Aorta (tissue), 5 donors: ENCODE measurements around the gene HAGHL. TPM values are rescaled to one million over a fixed set of nuclear protein-coding genes. Genes with fewer than 3 reads are reported as not detected.

Experiments
- ATAC-seq: fragments of 200-7000 bp; cut with Tn5 transposase; one replicate; pipeline ENCODE4 v1.9.1; 2022; ENCODE audit warnings: moderate library complexity; ENCODE audit not compliant: low FRiP score
- DNase-seq, 2 donors: peaks; one replicate each; pipeline ENCODE4 v3.0.0-alpha.2; 2020
- H3K27ac ChIP-seq, 2 donors: one replicate each; pipeline ENCODE4 v1.5.1; 2013; ENCODE audit warnings: low read length in 2 of 2, mild to moderate bottlenecking in 2 of 2, moderate library complexity in 2 of 2, control low read depth in 1 of 2, inconsistent platforms in 1 of 2, low read depth in 1 of 2
- H3K27me3 ChIP-seq, 2 donors: one replicate each; pipeline ENCODE4 v1.6.1; 2013; ENCODE audit warnings: control low read depth in 1 of 2, low read length in 1 of 2, mild to moderate bottlenecking in 1 of 2, moderate library complexity in 1 of 2; ENCODE audit not compliant: insufficient read depth in 2 of 2, control insufficient read depth in 1 of 2
- H3K36me3 ChIP-seq, 2 donors: one replicate each; pipeline ENCODE4 v1.6.1; 2013; ENCODE audit warnings: control low read depth in 1 of 2, low read length in 1 of 2, mild to moderate bottlenecking in 1 of 2; ENCODE audit not compliant: insufficient read depth in 2 of 2, control insufficient read depth in 1 of 2
- H3K4me1 ChIP-seq, 2 donors: one replicate each; pipeline ENCODE4 v1.6.1; 2013; ENCODE audit warnings: low read length in 2 of 2, control low read depth in 1 of 2, mild to moderate bottlenecking in 1 of 2, moderate library complexity in 1 of 2; ENCODE audit not compliant: insufficient read depth in 2 of 2, control insufficient read depth in 1 of 2
- H3K4me3 ChIP-seq, 2 donors: one replicate each; pipeline ENCODE4 v1.5.1; 2013; ENCODE audit warnings: low read length in 2 of 2, control low read depth in 1 of 2, mild to moderate bottlenecking in 1 of 2
- H3K9me3 ChIP-seq: one replicate; pipeline ENCODE4 v1.6.1; 2013; ENCODE audit warnings: mild to moderate bottlenecking, low read length; ENCODE audit not compliant: control insufficient read depth
- WGBS, 2 donors: extraction: QIAGEN DNeasy Blood & Tissue Kit; methylation state at CpG; one replicate each; pipeline ENCODE4 v1.1.7; 2013; 5-methylcytosine and 5-hydroxymethylcytosine counted together
- intact Hi-C, 2 donors: fragments of 100-400 bp; cut with DNase I; formaldehyde crosslinking; loops; one replicate each; pipeline versions ENCODE4 v1.14.2 to v1.15.0; 2022
- polyA plus RNA-seq, 2 donors: library from polyadenylated mRNA; stranded (reverse); fragments of 200-250 nt; gene quantifications; one replicate each; pipeline ENCODE4 v1.2.3, GENCODE V29; 2013
- total RNA-seq, 2 donors: library from RNA; stranded (reverse); fragmentation: NEBNext Ultra II Directional; extraction: Animal tissue kit (Norgen Biotek cat#: 25700); gene quantifications; one replicate each; pipeline ENCODE4 v1.2.1, GENCODE V29; 2021
- donor health status: healthy with polysubstance abuse.
- donor health status: Bipolar disorder and iron deficiency.
- donor health status: DM: no; HTN: no; CAD: no.
- donor health status: DM: no; HTN: no; CAD: no.
- donor health status: DM: yes; HTN: yes; CAD: no.

The HAGHL gene
- total and polyA plus RNA-seq, 4 donors: 2.4 to 22.5 (median 3.3) TPM

GRCh38 chr16:766820-767640 is 40.1 kb downstream of the HAGHL start:
- no peak for DNase-seq
- Histone ChIP-seq H3K36me3 (no peaks in the 10 kb centered on the region), H3K27ac (no peak overlapping the region), H3K9me3 (no peaks in the 10 kb centered on the region), H3K4me3 (no peak overlapping the region), H3K4me1 (no peaks in the 10 kb centered on the region), H3K27me3 (no peaks in the 10 kb centered on the region)
- intact Hi-C loops: no loop called here
- ATAC-seq: no peak
- 63 to 73% methylated on average over 31 to 39 of the region's 48 CpGs for WGBS, 2 donors

GRCh38 chr16:767743-768235 is 40.9 kb downstream of the HAGHL start:
- no peaks in the 10 kb centered on the region for H3K9me3 ChIP-seq
- DNase-seq (no peak), ATAC-seq (no peak)
- H3K36me3 ChIP-seq: no peaks in the 10 kb centered on the region
- no peak overlapping the region for H3K27ac ChIP-seq
- no peaks in the 10 kb centered on the region for H3K27me3 ChIP-seq
- H3K4me3 ChIP-seq: no peak overlapping the region
- H3K4me1 ChIP-seq: no peaks in the 10 kb centered on the region
- WGBS, 2 donors: 43 to 72% methylated on average over 5 to 24 of the region's 38 CpGs
- intact Hi-C loops: no loop called here

GRCh38 chr16:768428-768827 is 41.5 kb downstream of the HAGHL start:
- no peak for DNase-seq
- Histone ChIP-seq H3K4me1 (no peaks in the 10 kb centered on the region), H3K27ac (no peak overlapping the region), H3K36me3 (no peaks in the 10 kb centered on the region), H3K4me3 (no peak overlapping the region), H3K9me3 (no peaks in the 10 kb centered on the region), H3K27me3 (no peaks in the 10 kb centered on the region)
- ATAC-seq: no peak
- intact Hi-C loops: no loop called here
- 66 to 83% methylated on average over 21 of the region's 21 CpGs for WGBS, 2 donors

- Histone ChIP-seq H3K27ac (no peak overlapping the region), H3K27me3 (no peaks in the 10 kb centered on the region), H3K9me3 (no peaks in the 10 kb centered on the region), H3K4me1 (no peaks in the 10 kb centered on the region), H3K36me3 (no peaks in the 10 kb centered on the region), H3K4me3 (no peak overlapping the region)
- no peak for DNase-seq
- WGBS, 2 donors: 28 to 63% methylated on average over 16 to 20 of the region's 20 CpGs
- intact Hi-C loops: no loop called here
- no peak for ATAC-seq
These were observed 42.4 kb downstream of the HAGHL start for GRCh38 chr16:769184-769784.

- ATAC-seq: no peak
- H3K36me3 ChIP-seq: no peaks in the 10 kb centered on the region
- no peak overlapping the region for H3K4me3 ChIP-seq
- no peak overlapping the region for H3K27ac ChIP-seq
- intact Hi-C loops: no loop called here
- no peaks in the 10 kb centered on the region for H3K9me3 ChIP-seq
- DNase-seq: no peak
- H3K27me3 ChIP-seq: no peaks in the 10 kb centered on the region
- no peaks in the 10 kb centered on the region for H3K4me1 ChIP-seq
- 78 to 80% methylated on average over 17 to 19 of the region's 19 CpGs for WGBS, 2 donors
These were observed 43.0 kb downstream of the HAGHL start for GRCh38 chr16:769934-770333.

- H3K9me3 ChIP-seq: no peaks in the 10 kb centered on the region
- no peak for DNase-seq
- no peaks in the 10 kb centered on the region for H3K36me3 ChIP-seq
- 56 to 70% methylated on average over 3 to 13 of the region's 13 CpGs for WGBS, 2 donors
- H3K4me1 ChIP-seq: no peaks in the 10 kb centered on the region
- intact Hi-C loops: no loop called here
- H3K4me3 ChIP-seq: no peak overlapping the region
- H3K27me3 ChIP-seq: no peaks in the 10 kb centered on the region
- ATAC-seq: no peak
- no peak overlapping the region for H3K27ac ChIP-seq
These were observed 43.5 kb downstream of the HAGHL start for GRCh38 chr16:770411-770810.

GRCh38 chr16:772959-773358 is 46.1 kb downstream of the HAGHL start:
- 88 to 90% methylated on average over 18 of the region's 18 CpGs for WGBS, 2 donors

GRCh38 chr16:774086-775001 is 47.4 kb downstream of the HAGHL start:
- Histone ChIP-seq H3K27ac (no peak overlapping the region), H3K4me1 (no peaks in the 10 kb centered on the region), H3K36me3 (no peaks in the 10 kb centered on the region), H3K4me3 (no peak overlapping the region), H3K9me3 (no peaks in the 10 kb centered on the region), H3K27me3 (no peaks in the 10 kb centered on the region)
- DNase-seq: no peak
- WGBS, 2 donors: 78% methylated on average over 42 to 46 of the region's 46 CpGs
- intact Hi-C loops: no loop called here
- no peak for ATAC-seq

More at GRCh38 chr16:772959-773358, 46.1 kb downstream of the HAGHL start:
- H3K4me3 ChIP-seq: no peak overlapping the region
- ATAC-seq (no peak), DNase-seq (no peak)
- H3K36me3 ChIP-seq: no peaks in the 10 kb centered on the region
- no peaks in the 10 kb centered on the region for H3K9me3 ChIP-seq
- intact Hi-C loops: no loop called here
- H3K27me3 ChIP-seq: no peaks in the 10 kb centered on the region
- H3K4me1 ChIP-seq: no peaks in the 10 kb centered on the region
- no peak overlapping the region for H3K27ac ChIP-seq
